NT2/D1 (cell line): ENCODE data around the gene C3orf33.

Experiments
- SUZ12 ChIP-seq: IDR thresholded peaks from 2 replicates; pipeline ENCODE4 v1.6.1; 2011; ENCODE audit not compliant: insufficient read length, insufficient read depth; ENCODE audit errors: extremely low read depth
- YY1 ChIP-seq: IDR thresholded peaks from 2 replicates; pipeline ENCODE4 v1.6.1; 2011; ENCODE audit not compliant: insufficient read length, insufficient read depth
- ZNF274 ChIP-seq: IDR thresholded peaks from 2 replicates; pipeline ENCODE4 v1.6.1; 2011; ENCODE audit warnings: mild to moderate bottlenecking, low read depth, low read length

- TF ChIP-seq ZNF274: no peak
- TF ChIP-seq YY1: no peak
- no peak for TF ChIP-seq SUZ12
Observed at GRCh38 chr3:155846119-155846518, 40.0 kb upstream of the C3orf33 start.
